Measurements from ENCODE around the gene NFIA. TPM values are rescaled to one million over a fixed set of nuclear protein-coding genes. Genes with fewer than 3 reads are reported as not detected.

The NFIA gene
- total and polyA plus RNA-seq, 2 of the 13 experiments (the other 11 are each of a cell fraction or from before 2014, with no cell fraction given) = 14.7 to 28.5 TPM

DNA sequence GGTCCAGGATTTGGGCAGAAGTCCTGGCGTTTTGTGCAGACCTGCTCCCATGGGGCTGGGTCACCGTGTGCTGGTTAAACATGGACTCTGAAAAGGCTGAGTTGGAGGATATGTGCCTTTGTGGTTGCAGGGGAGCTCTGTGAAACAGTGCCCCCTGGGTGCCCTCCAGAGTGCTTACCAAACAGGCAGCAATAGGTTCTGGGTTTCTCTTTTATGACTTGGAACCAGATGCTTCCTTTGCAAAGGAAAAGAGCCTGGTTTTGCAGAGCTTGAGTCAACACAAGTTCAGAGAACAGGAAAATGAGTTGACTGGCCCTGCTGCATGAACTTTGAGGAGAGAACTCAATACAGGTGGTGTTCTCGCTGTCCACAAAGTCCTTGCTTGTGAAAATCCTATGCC lies 353.7 kb downstream of the NFIA start (continued):
- TF ChIP-seq, protein P1, sequence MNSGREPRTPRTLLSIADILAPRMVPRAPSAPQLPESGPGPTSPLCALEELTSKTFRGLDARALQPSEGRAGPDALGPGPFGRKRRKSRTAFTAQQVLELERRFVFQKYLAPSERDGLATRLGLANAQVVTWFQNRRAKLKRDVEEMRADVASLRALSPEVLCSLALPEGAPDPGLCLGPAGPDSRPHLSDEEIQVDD (CRISPR knock-in tag; IDR thresholded peaks at IDR 0.05; ENCODE audit: borderline replicate concordance) = no peak
- TF ChIP-seq STAG1 (CRISPR knock-in tag; IDR thresholded peaks at IDR 0.05) (peak; percentile 48), MXI1 (IDR thresholded peaks at IDR 0.05; ENCODE audit: borderline replicate concordance, low read depth, low read length) (no peak), ZNF44 (CRISPR knock-in tag; IDR thresholded peaks at IDR 0.05) (no peak), ARNT (IDR thresholded peaks at IDR 0.05) (no peak), SMC3 (IDR thresholded peaks at IDR 0.05; ENCODE audit: low read length) (no peak), NONO (IDR thresholded peaks at IDR 0.05) (no peak), NONO (CRISPR knock-in tag; conservative IDR thresholded peaks at IDR 0.05) (no peak), ZNF549 (CRISPR knock-in tag; IDR thresholded peaks at IDR 0.05) (no peak), NR3C1 (CRISPR knock-in tag; IDR thresholded peaks at IDR 0.05) (no peak), ZMYM4 (CRISPR knock-in tag; IDR thresholded peaks at IDR 0.05) (peak; percentile 52; the same call in 1 of the 2 replicates), ZNF552 (CRISPR knock-in tag; IDR thresholded peaks at IDR 0.05; ENCODE audit: borderline replicate concordance) (no peak), ZNF33A (CRISPR knock-in tag; IDR thresholded peaks at IDR 0.05; ENCODE audit: borderline replicate concordance) (no peak), CEBPB (IDR thresholded peaks at IDR 0.05; ENCODE audit: borderline replicate concordance, low read depth, low read length) (no peak), PHF21A (CRISPR knock-in tag; IDR thresholded peaks at IDR 0.05) (no peak)
- TF ChIP-seq, protein P2, sequence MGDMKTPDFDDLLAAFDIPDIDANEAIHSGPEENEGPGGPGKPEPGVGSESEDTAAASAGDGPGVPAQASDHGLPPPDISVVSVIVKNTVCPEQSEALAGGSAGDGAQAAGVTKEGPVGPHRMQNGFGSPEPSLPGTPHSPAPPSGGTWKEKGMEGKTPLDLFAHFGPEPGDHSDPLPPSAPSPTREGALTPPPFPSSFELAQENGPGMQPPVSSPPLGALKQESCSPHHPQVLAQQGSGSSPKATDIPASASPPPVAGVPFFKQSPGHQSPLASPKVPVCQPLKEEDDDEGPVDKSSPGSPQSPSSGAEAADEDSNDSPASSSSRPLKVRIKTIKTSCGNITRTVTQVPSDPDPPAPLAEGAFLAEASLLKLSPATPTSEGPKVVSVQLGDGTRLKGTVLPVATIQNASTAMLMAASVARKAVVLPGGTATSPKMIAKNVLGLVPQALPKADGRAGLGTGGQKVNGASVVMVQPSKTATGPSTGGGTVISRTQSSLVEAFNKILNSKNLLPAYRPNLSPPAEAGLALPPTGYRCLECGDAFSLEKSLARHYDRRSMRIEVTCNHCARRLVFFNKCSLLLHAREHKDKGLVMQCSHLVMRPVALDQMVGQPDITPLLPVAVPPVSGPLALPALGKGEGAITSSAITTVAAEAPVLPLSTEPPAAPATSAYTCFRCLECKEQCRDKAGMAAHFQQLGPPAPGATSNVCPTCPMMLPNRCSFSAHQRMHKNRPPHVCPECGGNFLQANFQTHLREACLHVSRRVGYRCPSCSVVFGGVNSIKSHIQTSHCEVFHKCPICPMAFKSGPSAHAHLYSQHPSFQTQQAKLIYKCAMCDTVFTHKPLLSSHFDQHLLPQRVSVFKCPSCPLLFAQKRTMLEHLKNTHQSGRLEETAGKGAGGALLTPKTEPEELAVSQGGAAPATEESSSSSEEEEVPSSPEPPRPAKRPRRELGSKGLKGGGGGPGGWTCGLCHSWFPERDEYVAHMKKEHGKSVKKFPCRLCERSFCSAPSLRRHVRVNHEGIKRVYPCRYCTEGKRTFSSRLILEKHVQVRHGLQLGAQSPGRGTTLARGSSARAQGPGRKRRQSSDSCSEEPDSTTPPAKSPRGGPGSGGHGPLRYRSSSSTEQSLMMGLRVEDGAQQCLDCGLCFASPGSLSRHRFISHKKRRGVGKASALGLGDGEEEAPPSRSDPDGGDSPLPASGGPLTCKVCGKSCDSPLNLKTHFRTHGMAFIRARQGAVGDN (CRISPR knock-in tag; IDR thresholded peaks at IDR 0.05) = no peak
- TF ChIP-seq, protein P3, sequence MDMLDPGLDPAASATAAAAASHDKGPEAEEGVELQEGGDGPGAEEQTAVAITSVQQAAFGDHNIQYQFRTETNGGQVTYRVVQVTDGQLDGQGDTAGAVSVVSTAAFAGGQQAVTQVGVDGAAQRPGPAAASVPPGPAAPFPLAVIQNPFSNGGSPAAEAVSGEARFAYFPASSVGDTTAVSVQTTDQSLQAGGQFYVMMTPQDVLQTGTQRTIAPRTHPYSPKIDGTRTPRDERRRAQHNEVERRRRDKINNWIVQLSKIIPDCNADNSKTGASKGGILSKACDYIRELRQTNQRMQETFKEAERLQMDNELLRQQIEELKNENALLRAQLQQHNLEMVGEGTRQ (IDR thresholded peaks at IDR 0.05; ENCODE audit: low read depth, low read length) = no peak
- TF ChIP-seq, protein P3 (CRISPR knock-in tag; IDR thresholded peaks at IDR 0.05; ENCODE audit: borderline replicate concordance) = no peak
- TF ChIP-seq, protein P4, sequence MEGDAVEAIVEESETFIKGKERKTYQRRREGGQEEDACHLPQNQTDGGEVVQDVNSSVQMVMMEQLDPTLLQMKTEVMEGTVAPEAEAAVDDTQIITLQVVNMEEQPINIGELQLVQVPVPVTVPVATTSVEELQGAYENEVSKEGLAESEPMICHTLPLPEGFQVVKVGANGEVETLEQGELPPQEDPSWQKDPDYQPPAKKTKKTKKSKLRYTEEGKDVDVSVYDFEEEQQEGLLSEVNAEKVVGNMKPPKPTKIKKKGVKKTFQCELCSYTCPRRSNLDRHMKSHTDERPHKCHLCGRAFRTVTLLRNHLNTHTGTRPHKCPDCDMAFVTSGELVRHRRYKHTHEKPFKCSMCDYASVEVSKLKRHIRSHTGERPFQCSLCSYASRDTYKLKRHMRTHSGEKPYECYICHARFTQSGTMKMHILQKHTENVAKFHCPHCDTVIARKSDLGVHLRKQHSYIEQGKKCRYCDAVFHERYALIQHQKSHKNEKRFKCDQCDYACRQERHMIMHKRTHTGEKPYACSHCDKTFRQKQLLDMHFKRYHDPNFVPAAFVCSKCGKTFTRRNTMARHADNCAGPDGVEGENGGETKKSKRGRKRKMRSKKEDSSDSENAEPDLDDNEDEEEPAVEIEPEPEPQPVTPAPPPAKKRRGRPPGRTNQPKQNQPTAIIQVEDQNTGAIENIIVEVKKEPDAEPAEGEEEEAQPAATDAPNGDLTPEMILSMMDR (CRISPR knock-in tag; IDR thresholded peaks at IDR 0.05) = peak; percentile 45
- TF ChIP-seq, protein P5, sequence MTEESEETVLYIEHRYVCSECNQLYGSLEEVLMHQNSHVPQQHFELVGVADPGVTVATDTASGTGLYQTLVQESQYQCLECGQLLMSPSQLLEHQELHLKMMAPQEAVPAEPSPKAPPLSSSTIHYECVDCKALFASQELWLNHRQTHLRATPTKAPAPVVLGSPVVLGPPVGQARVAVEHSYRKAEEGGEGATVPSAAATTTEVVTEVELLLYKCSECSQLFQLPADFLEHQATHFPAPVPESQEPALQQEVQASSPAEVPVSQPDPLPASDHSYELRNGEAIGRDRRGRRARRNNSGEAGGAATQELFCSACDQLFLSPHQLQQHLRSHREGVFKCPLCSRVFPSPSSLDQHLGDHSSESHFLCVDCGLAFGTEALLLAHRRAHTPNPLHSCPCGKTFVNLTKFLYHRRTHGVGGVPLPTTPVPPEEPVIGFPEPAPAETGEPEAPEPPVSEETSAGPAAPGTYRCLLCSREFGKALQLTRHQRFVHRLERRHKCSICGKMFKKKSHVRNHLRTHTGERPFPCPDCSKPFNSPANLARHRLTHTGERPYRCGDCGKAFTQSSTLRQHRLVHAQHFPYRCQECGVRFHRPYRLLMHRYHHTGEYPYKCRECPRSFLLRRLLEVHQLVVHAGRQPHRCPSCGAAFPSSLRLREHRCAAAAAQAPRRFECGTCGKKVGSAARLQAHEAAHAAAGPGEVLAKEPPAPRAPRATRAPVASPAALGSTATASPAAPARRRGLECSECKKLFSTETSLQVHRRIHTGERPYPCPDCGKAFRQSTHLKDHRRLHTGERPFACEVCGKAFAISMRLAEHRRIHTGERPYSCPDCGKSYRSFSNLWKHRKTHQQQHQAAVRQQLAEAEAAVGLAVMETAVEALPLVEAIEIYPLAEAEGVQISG (CRISPR knock-in tag; IDR thresholded peaks at IDR 0.05) = peak; percentile 46; the same call in 1 of the 2 replicates
